Smooth muscle cell of the brain vasculature (primary cell): ENCODE measurements around the gene CRADD.

Source experiments
- DNase-seq: peaks from one replicate; pipeline ENCODE4 v3.0.0-alpha.2; 2012; ENCODE audit warnings: low read depth, low spot score

The CRADD gene

DNA sequence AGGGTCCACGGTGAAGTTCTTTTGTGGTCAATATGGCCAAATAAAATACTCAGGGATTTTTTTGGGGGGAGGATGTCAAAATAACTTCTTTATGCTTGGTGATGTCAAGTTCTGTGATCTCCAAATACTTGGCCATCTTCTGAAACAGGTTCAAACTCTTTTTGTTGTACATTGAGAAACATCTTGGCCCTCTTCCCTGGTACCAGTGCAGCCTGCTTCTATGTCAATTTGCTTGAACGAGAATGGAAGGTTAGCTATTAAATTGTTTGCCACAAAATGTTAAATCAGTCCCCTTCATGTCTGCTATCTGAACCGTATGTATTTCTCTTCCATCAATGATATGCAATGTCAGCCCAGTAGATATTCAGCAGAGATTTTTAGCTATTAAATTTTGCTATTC is 6.1 kb upstream of the CRADD start:
- DNase-seq: no peak

DNA sequence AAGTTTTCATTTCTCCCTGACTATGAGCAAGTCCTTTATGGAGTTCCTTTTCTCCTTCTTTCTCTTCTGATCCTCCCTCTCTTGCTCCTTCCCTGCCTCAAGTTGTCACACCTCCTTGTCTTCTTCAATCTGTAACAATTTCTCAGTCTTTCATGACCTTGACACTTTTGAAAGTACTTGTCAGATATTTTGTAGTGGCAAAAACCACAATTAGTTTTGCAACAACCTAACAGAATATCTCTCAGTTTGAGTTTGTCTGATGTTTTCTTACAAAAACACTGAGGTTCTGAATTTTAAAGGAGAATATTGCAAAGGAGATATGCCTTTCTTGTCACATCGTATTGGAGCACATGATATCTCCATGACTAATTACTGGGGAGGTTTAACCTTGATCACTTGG is 4.1 kb upstream of the CRADD start:
- no peak for DNase-seq

DNA sequence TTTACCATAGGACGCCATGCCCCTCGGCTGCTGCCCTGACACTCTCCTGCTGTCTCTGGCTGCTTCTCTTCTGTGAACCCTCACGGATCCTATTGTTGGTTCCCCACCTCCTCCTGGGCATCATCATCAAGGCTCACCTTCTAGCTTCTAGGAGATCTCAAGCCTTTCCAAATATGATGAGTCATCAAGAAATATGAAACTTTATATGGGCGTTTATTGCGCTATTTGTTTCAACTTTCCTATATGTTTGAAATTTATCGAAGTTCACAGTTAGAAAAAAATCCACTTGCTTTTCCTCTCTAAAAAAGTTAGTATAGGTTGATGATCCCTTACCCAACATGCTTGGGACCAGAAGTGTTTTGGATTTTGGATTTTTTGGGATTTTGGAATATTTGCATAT is 2.8 kb upstream of the CRADD start:
- no peak for DNase-seq

DNA sequence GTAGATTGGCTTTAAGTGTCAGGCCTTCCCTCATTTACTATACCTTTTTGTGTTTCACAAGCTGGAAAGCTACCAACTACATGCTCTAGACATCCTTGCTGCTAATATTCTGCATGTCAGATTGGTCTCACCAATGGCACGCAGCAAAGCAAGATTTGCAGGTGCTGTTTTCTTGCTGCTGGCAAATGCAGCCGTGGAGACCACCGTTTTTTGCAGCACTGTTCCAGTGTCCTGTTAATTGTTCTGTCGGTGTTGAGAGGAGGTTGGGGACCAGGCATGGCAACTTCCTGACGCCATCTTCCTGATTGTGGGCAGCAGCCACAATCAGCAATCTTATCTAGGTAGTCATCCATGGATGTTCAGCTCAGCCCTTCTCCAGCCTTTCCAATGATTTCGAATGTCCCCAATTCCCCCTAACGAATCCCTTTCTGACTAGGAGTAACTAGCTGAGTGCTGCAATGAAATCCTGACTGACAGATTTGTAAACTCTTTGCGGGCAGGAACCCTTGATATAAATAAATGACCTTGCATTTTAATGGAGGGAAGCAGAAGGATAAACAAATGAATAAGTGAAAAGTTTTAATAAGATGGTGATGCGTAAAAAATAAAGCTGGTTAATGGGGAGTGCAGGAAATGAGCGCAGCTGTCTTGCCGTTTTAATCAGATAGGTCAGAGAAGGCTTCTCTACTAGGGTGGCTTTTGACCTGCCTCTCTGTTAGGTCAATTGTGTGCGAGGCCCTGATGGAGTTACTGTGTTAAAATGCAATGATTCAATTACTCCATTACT is 574 bp upstream of the CRADD start:
- no peak for DNase-seq

DNA sequence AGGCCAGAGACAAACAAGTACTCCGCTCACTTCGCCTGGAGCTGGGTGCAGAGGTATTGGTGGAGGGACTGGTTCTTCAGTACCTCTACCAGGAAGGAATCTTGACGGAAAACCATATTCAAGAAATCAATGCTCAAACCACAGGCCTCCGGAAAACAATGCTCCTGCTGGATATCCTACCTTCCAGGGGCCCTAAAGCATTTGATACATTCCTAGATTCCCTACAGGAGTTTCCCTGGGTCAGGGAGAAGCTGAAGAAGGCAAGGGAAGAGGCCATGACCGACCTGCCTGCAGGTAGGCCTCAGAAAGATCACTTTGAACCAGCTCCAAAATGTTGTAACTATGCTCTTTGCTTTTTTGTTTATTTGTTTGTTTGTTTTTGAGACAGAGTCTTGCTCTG is 1.6 kb downstream of the CRADD start:
- no peak for DNase-seq

DNA sequence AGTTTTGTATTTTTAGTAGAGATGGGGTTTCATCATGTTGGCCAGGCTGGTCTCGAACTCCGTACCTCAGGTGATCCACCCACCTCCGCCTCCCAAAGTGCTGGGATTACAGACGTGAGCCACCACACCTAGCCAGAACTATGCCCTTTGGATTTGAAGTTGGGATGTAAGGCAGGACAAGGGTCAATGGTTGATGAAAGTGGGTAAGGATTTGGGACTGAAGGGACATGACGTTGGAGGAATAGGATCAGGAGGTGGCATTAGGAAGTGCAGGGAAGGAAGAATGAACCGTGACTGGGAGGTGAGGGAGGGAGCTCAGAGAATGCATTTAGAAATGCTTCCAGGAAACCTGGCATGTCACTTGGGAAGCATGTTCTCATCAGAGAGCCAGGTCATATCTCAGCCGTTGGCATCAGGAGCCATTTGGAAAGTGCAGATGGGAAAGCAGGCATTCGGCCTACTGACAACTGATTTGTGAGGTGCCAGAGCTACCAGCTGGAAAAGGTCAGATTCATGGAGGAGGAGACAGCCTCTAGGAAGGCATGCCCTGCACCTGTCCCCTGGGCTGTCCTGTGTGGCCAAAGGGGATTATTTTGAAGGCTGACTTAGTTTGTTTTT is 2.2 kb downstream of the CRADD start:
- no peak for DNase-seq

DNA sequence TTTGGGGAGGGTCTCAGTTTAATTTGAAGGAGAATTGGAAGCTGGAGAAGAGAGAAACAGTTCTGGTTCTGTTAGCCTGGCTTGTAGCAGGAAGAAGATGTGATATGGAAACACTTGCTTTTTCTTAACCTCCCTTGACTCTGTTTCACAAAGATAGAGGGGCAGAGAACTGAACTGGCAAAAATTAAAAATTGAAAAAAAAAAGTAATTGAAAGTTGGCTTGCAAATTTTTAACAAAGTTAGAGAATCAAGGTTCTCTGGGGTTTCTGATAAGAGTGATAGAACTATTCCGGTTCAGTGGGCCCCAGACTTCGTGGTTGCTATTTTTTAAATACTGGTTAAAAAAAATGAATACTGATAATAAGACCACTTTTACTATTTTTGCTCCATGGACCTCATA is 2.8 kb downstream of the CRADD start:
- no peak for DNase-seq

DNA sequence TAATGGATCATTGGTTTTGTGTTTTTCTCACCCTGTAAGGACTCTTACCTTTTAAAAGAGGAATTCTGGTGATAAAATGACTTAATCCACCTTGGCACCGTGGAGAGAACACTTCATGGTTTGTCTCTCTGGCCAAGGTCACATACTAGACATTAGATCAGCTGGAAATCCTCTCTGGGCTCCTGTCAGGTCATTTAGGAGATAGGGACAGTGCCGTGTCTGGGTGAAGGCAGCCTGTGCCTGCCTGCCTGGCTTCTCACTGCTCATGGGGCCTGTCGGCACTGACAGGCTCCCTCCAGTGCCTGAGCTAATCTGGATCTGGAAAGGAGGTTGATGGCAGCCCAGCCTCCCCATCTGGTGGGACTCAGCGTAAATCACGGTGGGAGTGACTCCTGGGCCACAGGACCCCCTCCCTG is 5.7 kb downstream of the CRADD start:
- no peak for DNase-seq

DNA sequence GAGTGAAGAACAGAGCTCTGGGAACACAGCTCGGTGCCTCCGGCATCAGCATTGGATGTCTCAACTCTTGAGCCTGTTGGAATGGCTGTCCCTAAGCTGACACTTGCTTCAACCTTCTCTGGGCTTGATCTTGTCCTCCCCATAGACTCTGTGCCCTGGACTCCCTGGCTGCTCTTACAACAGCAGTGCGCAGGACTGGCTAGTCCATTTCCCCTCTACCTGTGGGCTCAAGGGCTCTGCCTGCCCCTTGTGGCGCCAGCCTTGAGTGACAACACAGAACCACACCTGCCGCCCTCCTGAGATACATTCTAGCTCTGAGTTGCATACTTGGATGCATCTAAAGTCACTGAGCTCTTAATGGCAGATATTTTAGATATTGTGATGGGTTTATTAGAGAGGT is 6.2 kb downstream of the CRADD start:
- no peak for DNase-seq

DNA sequence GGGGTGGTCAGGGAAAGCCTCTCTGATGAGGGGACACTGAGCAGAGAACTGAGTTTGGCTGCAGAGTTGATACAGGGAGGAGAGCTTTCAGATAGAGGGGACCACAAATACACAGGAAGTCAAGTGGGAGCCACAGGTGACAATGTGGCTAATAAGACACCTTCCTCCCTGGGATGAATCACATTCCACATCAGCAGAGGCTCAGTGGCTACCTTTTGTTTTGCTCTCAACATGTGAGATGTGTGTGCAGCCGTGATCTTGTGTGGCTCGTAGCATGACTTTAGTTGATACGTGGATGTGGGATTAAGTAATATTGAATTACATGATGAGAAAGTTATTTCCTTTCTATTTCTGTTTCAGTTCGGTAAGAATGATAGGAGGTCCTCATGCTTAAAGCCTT is 7.5 kb downstream of the CRADD start:
- DNase-seq: no peak

DNA sequence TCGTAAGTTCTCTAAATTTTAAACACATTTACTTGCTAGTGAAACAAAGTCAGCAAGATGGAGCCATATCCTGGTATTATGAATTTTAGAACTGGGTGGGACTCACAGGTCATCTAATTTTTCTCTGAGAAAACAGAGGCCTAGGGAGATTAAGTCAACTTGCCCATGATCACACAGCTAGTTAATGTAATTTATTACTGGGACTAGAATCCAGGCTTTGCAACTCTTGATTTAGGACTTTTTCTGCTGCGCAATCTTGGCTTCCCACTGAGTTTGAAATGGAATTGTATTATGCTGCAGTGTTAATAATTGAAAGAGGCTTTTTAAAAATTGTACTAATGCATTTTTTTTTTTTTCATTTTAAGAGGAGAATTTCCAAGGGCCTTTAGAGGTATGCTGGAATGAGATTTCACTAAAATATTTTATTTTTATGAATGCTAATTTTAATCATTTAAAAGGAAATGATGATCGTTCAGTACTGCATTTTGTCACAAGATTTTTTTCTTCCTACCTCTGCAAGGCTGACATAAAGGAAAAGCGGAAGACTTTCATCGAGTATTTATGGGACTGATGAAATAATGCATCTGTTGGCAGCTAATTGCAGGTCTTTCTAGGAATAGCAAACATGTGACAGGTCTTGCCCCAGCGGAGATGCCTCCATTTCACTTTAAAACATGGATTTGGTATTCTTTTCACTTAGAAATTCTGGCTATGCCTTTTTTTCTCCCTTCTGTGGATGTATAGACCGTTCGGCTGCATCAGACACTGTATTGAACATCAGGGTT is 9.6 kb downstream of the CRADD start:
- no peak for DNase-seq

DNA sequence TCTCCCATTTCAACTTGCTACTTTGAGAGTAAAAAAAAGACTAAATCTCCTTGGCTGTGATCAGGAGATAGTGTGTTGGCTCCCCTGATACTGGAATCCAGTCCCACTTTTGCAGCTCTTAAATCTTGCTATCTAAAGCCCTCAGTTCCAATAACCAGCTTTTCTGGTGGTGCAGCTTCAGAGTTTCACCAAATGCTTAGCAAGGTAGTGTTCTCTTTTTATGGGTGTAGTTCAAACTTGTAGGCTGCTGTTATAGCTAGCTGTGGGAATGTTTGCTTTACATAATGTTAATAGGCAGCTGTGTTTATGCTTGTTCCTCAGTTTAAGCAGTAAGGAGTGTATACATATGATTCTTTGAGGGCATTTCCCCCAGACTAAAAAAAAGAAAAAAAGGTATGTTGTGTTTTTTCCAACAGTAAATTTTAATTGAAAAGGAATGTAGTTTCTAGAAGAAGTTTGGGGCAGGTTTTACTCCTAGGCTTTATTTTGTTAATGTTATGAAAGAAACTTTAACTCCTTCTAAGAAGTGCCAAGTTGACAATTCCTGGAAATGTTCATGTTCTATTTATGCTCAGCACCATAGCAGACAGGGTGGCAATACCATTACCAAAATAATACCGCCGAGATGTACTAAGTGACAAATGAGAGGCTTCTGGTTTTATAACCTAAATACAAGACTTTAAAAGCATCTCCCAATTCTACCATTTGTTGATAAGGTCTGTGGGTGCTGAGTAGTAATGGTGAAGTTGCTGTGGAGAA is 12.1 kb downstream of the CRADD start:
- DNase-seq: no peak

DNA sequence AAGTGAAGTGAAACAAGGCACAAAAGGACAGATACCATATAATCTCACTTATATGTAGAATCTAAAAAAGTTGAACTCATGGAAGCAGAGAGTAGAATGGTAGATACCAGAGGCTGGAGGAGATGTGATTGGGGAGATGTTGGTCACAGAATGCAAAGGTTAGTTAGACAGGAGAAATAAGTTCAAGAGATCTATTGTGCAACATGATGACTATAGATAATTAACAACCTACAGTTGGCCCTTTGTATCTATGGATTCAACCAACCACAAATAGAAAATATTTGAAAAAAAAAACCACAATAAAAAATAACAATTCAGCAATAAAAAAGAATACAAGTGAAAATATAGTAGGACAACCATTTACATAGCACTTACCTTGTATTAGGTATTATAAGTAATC is 19.3 kb downstream of the CRADD start:
- DNase-seq: no peak

DNA sequence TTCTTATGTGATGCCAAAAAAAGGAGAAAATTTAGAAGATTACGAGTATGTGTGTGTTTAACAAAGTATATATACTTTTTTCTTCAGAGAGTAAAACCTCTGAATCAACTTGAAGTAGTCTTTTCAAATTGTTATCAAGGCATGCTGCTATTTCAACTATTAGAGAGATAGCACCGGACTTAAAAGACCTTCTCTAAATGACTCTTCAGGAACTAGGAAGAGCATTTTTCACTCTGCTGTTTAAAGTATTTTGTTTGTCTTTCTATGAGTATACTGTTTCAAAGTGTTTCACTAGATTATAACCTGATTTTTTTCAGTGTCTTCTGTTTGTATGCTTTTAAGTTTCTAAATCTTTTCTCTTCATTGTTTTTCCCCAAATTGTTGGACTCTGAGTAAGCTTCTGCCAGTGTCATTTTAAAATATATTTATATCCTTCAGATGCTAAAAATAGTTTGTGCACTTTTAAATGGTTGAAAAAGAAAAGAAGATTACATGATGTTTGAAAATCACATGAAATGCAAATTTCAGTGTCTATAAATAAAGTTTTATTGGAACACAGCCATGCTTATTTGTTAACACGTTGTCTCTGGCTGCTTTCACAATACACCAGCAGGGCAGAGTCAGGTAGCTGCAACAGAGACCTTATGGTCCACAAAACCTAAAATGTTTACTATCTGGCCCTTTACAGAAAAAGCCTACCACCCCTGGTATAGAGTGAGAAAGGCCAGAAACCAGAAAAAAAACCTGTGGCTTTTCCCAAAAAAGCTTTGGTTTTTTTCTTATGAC is 21.3 kb downstream of the CRADD start:
- no peak for DNase-seq

DNA sequence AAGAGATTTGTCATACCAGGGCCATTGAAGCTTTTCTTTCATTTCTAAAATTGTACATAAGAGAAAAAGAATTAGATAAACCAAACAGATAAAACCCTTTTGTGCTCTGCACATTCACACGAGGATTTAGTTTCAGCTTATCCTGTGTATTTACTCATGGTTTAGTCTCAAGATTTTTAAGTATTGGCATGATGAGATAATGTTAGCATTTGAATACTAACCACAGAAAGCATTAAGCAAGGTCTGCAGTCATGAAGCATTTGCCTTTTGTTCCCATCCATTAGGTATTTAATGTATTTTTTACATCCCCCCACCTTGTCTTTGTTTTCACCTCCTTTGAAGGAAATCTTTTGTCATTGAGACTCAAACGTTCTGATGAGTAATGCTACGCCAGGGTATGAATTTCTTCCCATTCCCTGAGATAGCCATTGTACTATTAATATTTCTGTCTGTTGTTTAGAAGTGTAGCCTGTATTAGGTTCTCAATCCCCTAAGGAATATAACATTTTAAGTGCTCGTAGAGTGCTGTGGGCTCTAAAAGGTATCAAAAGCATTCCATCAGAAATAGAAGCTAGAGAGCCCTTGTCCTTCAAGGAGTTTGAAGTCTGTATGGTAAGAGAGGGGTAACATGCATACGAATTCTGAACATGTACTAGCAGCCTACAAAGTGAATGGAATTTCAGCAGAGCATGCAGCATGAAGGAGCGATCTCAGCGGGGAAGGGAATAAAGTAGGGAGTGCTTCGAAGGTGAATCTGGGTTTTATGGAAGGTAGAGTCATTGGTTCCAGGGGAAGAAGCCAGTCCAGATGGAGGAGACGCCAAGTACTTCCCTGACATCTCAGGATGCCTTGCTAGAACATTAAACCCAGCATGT is 22.3 kb downstream of the CRADD start:
- DNase-seq: no peak

DNA sequence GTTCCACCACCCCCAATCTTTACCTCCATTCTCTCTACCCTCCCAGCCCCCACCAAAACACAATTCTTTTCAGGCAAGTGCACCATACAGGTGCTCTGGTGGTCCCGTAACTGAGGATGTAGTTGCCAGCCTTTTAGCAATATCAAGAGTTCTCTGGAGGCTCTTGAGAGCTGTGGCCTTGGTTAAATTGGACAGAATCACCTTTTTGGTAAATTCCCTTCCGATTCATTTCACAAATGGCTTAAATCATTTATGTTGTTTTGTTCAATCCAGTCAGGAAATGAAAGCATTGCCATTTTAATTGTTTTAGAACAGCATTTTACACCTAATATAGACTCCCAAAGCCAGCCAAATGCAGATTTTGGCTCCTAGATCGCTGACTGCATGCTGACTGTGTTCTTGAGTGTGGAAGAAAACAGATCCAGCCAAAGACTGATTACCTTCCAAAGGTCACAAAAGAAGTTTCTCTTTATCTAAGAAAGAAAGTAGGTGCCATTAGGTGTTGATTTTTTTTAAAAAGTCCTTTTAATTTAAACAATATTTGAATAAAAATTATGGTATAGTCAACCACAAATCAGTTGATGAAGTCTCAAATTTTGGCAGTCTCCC is 25.6 kb downstream of the CRADD start:
- no peak for DNase-seq

DNA sequence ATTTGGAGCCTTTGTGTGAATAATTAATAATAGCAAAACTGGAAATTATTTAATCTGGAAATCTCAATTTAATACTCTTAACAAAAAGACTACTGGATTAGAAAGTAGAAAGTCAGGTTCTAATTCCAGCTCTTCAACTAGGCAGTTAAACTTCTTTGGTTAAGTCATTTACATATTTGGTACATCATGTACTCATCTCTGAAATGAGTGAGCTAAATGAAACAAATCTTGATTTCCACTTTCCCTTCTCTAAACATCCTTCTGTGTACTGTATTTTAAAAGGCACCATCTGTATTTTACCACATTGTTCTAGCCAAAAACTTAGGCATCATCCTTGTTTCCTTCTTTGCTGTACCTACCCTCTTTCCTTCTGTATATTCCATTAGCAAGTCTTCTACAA is 26.9 kb downstream of the CRADD start:
- no peak for DNase-seq

DNA sequence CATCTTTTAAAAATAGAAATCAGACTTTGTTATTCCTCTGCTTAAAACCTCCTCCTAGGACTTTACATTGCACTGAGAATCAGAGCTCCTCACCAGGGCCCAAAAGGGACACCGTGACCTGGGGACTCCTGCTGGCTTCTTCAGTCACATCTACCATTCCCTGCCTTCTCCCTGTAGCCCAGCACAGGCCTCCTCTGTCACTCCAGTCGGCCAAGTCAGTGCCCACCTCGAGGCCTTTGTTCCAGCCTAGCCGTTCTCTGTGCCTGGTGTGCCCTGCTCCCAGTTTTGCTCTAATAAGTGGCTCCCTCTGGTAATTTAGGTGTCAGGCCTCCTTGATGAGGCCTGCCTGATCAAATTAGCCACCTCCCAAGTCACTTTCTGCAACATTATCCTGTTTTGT is 27.4 kb downstream of the CRADD start:
- no peak for DNase-seq

DNA sequence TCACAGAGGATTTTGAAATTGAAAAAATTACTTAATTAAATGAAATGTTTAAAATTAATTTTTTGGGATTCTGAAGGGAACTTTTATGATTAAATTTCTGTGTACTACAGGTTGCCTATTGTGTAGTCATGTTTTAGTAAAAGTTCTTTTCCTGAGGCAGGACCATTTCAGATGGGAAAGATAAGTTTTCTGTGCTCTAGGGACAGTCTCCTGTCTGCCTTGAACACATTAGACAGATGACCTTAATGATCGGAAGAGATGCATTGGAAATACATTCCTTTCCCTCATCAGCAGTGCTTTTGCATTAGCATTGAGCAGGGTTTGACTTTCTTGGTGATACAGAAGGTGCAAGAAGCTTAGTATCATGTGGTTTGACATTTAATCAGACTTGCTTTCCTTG is 28.1 kb downstream of the CRADD start:
- DNase-seq: no peak

DNA sequence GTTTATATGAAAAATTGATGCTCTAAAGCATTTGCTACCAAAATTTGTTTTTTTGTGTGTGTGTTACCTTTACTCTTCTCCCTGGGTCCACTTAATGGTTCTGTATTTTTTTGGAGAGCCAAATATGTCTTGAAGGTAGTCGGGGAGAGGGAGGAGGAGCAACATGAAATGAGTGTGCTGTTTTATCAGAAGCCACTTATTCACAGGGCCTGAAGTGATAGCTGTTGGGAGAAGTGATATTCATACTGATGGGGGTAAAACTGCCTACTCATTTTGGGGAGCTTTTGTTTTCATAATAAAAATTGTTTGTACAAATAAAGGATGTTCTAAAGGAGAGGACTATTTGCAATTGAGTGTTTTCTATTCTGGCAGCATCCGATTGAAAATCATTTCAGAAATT is 29.2 kb downstream of the CRADD start:
- no peak for DNase-seq
